SU-DHL-6 (cell line): ENCODE measurements around the gene SCLY.

Experiments
- H2AFZ ChIP-seq: fragments of 200-600 bp; sonication (generic); 2 replicates; pipeline ENCODE4 v1.6.1; 2014; ENCODE audit warnings: low read depth, mild to moderate bottlenecking, moderate library complexity, mixed read lengths, antibody characterized with exemption, low read length; ENCODE audit not compliant: severe bottlenecking
- H3F3A ChIP-seq: fragments of 200-600 bp; shearing (Covaris generic); 2 replicates; pipeline ENCODE4 v1.6.0; 2016; ENCODE audit warnings: antibody characterized with exemption, mild to moderate bottlenecking; ENCODE audit not compliant: insufficient read depth
- H3K27ac ChIP-seq: fragments of 200-600 bp; sonication (generic); 2 replicates; pipeline ENCODE4 v1.5.1; 2016; ENCODE audit warnings: low read depth, mild to moderate bottlenecking, low read length, moderate library complexity, mixed read lengths
- H3K27me3 ChIP-seq: fragments of 200-600 bp; sonication (generic), shearing (Covaris generic); 2 replicates; pipeline ENCODE4 v1.6.0; 2014; ENCODE audit warnings: mild to moderate bottlenecking, low read length
- H3K36me3 ChIP-seq: fragments of 200-600 bp; sonication (generic); 2 replicates; pipeline ENCODE4 v1.6.1; 2014; ENCODE audit warnings: mild to moderate bottlenecking, low read length, mixed read lengths
- H3K4me2 ChIP-seq: fragments of 300-600, 200-600 bp; shearing (Covaris generic), sonication (generic); 2 replicates; pipeline ENCODE4 v1.6.0; 2014; ENCODE audit warnings: low read length, low read depth, mild to moderate bottlenecking; ENCODE audit not compliant: poor library complexity, severe bottlenecking
- H3K4me3 ChIP-seq: fragments of 200-600 bp; sonication (generic); 2 replicates; pipeline ENCODE4 v1.5.1; 2014; ENCODE audit warnings: antibody characterized with exemption, low read length, mild to moderate bottlenecking, mixed read lengths; ENCODE audit not compliant: insufficient read depth, poor library complexity, severe bottlenecking
- H3K79me2 ChIP-seq: fragments of 200-600 bp; sonication (generic); 2 replicates; pipeline ENCODE4 v1.6.1; 2014; ENCODE audit warnings: mild to moderate bottlenecking, low read length, moderate library complexity; ENCODE audit not compliant: insufficient read depth
- H3K9ac ChIP-seq: fragments of 200-600 bp; sonication (generic); 2 replicates; pipeline ENCODE4 v1.7.0; 2014; ENCODE audit warnings: mild to moderate bottlenecking, low read length
- H3K9me2 ChIP-seq: fragments of 200-600 bp; sonication (generic); replicated peaks from 2 replicates; pipeline ENCODE4 v1.6.1; 2014; ENCODE audit warnings: low read length; ENCODE audit not compliant: insufficient read depth
- H3K9me3 ChIP-seq: fragments of 200-600 bp; sonication (generic); 2 replicates; pipeline ENCODE4 v1.6.1; 2014; ENCODE audit warnings: low read length, mixed read lengths; ENCODE audit not compliant: insufficient read depth
- H4K20me1 ChIP-seq: fragments of 200-600 bp; sonication (generic); 2 replicates; pipeline ENCODE4 v1.6.1; 2014; ENCODE audit warnings: low read depth, mild to moderate bottlenecking, antibody characterized with exemption, low read length, moderate library complexity, mixed read lengths
- EZH2phosphoT487 ChIP-seq: fragments of 200-600 bp; sonication (generic), shearing (Covaris generic); conservative IDR thresholded peaks from 2 replicates; pipeline ENCODE4 v1.6.1; 2018; ENCODE audit warnings: mild to moderate bottlenecking, antibody characterized with exemption, low read length, moderate library complexity, mixed read lengths
- TF ChIP-seq, protein P1 (sequence below): fragments of 200-600 bp; sonication (generic); IDR thresholded peaks from one replicate; pipeline ENCODE4 v1.5.1; 2017; ENCODE audit warnings: antibody characterized with exemption, mild to moderate bottlenecking, low read length, moderate library complexity; ENCODE audit not compliant: insufficient read depth, poor library complexity, severe bottlenecking

SCLY gene

GRCh38 chr2:238099714-238100048, 38.9 kb downstream of the SCLY start:
- Histone ChIP-seq H3K9me2 (no peaks in the 10 kb centered on the region), H3K9ac (no peak overlapping the region), H3K36me3 (no peaks in the 10 kb centered on the region), H3K4me3 (no peak overlapping the region), H2AFZ (no peak overlapping the region), H3K9me3 (no peaks in the 10 kb centered on the region), H3K4me2 (no peak overlapping the region), H4K20me1 (no peaks in the 10 kb centered on the region), H3F3A (0 out of 2 replicates have a peak, but pooled peaks cover 5% of the 10 kb centered on the region), H3K79me2 (no peaks in the 10 kb centered on the region), H3K27me3 (no peaks in the 10 kb centered on the region), H3K27ac (no peak overlapping the region)
- no peak for TF ChIP-seq EZH2phosphoT487
- TF ChIP-seq, protein P1, sequence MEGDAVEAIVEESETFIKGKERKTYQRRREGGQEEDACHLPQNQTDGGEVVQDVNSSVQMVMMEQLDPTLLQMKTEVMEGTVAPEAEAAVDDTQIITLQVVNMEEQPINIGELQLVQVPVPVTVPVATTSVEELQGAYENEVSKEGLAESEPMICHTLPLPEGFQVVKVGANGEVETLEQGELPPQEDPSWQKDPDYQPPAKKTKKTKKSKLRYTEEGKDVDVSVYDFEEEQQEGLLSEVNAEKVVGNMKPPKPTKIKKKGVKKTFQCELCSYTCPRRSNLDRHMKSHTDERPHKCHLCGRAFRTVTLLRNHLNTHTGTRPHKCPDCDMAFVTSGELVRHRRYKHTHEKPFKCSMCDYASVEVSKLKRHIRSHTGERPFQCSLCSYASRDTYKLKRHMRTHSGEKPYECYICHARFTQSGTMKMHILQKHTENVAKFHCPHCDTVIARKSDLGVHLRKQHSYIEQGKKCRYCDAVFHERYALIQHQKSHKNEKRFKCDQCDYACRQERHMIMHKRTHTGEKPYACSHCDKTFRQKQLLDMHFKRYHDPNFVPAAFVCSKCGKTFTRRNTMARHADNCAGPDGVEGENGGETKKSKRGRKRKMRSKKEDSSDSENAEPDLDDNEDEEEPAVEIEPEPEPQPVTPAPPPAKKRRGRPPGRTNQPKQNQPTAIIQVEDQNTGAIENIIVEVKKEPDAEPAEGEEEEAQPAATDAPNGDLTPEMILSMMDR, result no peak

DNA sequence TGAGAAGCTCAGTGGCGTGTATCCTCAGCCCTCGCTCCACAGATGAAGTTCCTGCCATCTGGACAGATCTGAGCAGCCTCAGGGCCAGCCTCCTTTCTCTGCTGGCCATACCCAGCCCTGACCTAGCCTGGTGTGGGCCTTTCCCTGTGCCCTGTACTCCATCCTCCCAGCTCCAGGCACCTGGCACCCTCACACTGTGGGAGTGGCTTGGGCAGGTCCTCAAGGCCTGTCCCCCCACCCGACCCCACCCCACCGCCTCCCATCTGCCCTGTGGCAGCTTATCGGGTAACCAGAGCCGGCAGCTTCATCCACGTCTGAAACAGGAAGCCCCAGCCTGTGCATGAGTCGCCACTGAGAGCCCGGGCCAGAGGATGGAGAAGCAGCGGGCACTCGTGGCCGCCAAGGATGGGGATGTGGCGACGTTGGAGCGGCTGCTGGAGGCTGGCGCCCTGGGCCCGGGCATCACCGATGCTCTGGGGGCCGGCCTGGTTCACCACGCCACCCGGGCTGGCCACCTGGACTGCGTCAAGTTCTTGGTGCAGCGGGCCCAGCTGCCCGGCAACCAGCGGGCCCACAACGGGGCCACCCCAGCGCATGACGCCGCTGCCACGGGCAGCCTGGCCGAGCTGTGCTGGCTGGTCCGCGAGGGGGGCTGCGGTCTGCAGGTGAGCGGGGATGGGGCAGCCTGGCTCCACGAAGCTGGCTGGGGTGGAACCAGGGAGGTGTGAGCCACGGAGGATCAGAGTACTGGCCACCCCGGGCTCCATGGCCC, 39.4 kb downstream of the SCLY start, which contains the start of gene ESPNL:
ESPNL (plus strand) TSS at position 292 of the 772 bp plus-strand sequence; CDS start at position 372, 80 bp downstream.
- no peak within 1 kb of the TSS for H2AFZ ChIP-seq
- no peaks in the 10 kb centered on the region for H3K36me3 ChIP-seq
- H3K27ac ChIP-seq, result no peak within 1 kb of the TSS
- H3K9me2 ChIP-seq, result no peaks in the 10 kb centered on the region
- H3K4me3 ChIP-seq, result no peak within 1 kb of the TSS
- H3F3A ChIP-seq, result 0 out of 2 replicates have a peak, but pooled peaks cover 5% of the 10 kb centered on the region
- H3K9ac ChIP-seq, result no peak within 1 kb of the TSS
- no peaks in the 10 kb centered on the region for H3K9me3 ChIP-seq
- no peaks in the 10 kb centered on the region for H3K27me3 ChIP-seq
- TF ChIP-seq EZH2phosphoT487, result no peak
- TF ChIP-seq, protein P1, result no peak
- no peaks in the 10 kb centered on the region for H3K79me2 ChIP-seq
- no peak within 1 kb of the TSS for H3K4me2 ChIP-seq
- no peaks in the 10 kb centered on the region for H4K20me1 ChIP-seq

DNA sequence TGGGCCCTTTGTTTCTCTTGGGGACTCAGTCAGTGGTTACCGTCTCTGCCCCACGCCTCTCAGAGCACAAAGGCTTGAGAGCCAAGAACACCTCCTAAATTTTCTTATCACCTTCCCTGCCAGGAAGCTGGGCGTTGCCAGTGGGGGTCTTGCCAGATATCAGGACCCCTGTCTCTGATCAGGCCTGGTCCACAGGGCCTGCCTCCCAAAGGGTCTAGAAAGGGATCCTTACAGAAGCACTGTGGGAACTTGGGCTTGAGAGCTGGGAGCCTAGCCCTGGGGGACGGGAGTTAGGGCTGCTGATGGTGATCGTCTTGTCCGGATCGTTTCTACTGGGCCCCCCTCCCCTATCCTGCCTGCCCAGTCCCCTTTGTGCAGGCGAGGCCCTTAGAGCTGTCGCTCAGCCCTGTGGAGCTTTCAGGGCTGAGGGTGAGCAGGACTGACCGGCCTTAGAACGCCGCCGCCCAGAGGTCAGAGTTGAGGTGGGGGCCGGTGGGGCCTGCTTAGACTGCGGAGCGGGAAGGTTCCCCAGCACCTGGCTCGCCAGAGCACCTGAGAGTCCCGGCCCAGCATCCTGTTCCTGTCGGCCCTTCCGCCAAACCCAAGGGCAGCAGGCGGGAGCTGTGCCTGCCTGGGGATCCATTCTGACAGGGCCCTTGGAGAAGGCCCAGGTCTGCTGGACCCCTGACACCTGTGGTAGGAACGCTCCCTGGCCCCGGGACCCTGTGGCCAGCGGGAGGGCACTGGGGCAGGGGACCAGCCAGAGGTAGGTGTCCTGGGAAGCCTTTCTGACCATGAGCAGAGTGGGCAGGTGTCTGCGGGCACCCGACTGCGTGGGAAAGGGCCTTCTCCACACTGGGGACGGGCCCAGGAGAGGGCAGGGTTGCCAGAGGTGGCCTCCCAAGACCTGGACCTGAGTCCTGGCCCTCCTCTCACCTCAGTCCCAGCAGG, 40.3 kb downstream of the SCLY start:
- no peaks in the 10 kb centered on the region for H3K79me2 ChIP-seq
- H3K4me2 ChIP-seq, result no peak overlapping the region
- H3K36me3 ChIP-seq, result no peaks in the 10 kb centered on the region
- no peak overlapping the region for H3K27ac ChIP-seq
- H3F3A ChIP-seq, result 0 out of 2 replicates have a peak, but pooled peaks cover 5% of the 10 kb centered on the region
- H3K27me3 ChIP-seq, result no peaks in the 10 kb centered on the region
- H3K4me3 ChIP-seq, result no peak overlapping the region
- no peak overlapping the region for H3K9ac ChIP-seq
- H4K20me1 ChIP-seq, result no peaks in the 10 kb centered on the region
- H3K9me3 ChIP-seq, result no peaks in the 10 kb centered on the region
- TF ChIP-seq, protein P1, result no peak
- TF ChIP-seq EZH2phosphoT487, result no peak
- H3K9me2 ChIP-seq, result no peaks in the 10 kb centered on the region
- H2AFZ ChIP-seq, result no peak overlapping the region
